GM23338 (cell line): Measurements from ENCODE around the gene SPATC1L. TPM values are rescaled to one million over a fixed set of nuclear protein-coding genes. Genes with fewer than 3 reads are reported as not detected.

Source experiments
- CTCF ChIP-seq, 2 experiments: fragments of 200-600 bp in 1 of 2; sonication (generic) in 1 of 2; conservative IDR thresholded peaks; 2 replicates each; pipeline versions ENCODE4 v1.5.1 to v1.6.1; 2016 to 2017; ENCODE audit warnings: antibody characterized with exemption in 2 of 2, low read depth in 2 of 2, mild to moderate bottlenecking in 2 of 2, moderate library complexity in 1 of 2
- ETS1 ChIP-seq: IDR thresholded peaks from 2 replicates; pipeline ENCODE4 v1.6.1; 2016; ENCODE audit warnings: antibody characterized with exemption
- EZH2 ChIP-seq: fragments of 200-600 bp; sonication (generic); IDR thresholded peaks from one replicate; pipeline ENCODE4 v1.8.0; 2017; ENCODE audit warnings: antibody characterized with exemption, mild to moderate bottlenecking, low read depth; ENCODE audit not compliant: unreplicated experiment
- JUNB ChIP-seq: IDR thresholded peaks from one replicate; pipeline ENCODE4 v1.6.1; 2016; ENCODE audit warnings: antibody characterized with exemption; ENCODE audit not compliant: unreplicated experiment
- STAT1 ChIP-seq: IDR thresholded peaks from one replicate; pipeline ENCODE4 v1.6.1; 2016; ENCODE audit warnings: antibody characterized with exemption; ENCODE audit not compliant: unreplicated experiment
- ZNF114 ChIP-seq: fragments of 250-450 bp; sonication (Bioruptor Pico); IDR thresholded peaks from 2 replicates; pipeline ENCODE4 v1.5.0; 2020; ENCODE audit warnings: mild to moderate bottlenecking, moderate library complexity
- ZNF331 ChIP-seq: fragments of 250-450 bp; sonication (Bioruptor Pico); IDR thresholded peaks from 2 replicates; pipeline ENCODE4 v1.5.0; 2020; ENCODE audit warnings: low read depth, mild to moderate bottlenecking, moderate library complexity
- ZNF462 ChIP-seq: fragments of 250-450 bp; sonication (Bioruptor Pico); IDR thresholded peaks from 2 replicates; pipeline ENCODE4 v1.5.0; 2020; ENCODE audit warnings: mild to moderate bottlenecking, moderate library complexity
- polyA plus RNA-seq: library from polyadenylated mRNA; unstranded; fragments of >200 nt; fragmentation: Nextera tagmentation; extraction: Ambion mirVana; gene quantifications from 2 replicates; pipeline ENCODE4 v1.2.1, GENCODE V29; 2016
- total RNA-seq: library from RNA; depleted of rRNA; stranded (reverse); fragments of >200 nt; shearing (Covaris generic); gene quantifications from 2 replicates; pipeline ENCODE4 v1.2.3, GENCODE V29; 2014

SPATC1L gene
- total and polyA plus RNA-seq, 2 experiments from 2014 or later, result 37.6 to 70.2 TPM

- no peak for TF ChIP-seq ZNF462
- TF ChIP-seq ZNF331, result no peak
- no peak for TF ChIP-seq CTCF (conservative IDR thresholded peaks at IDR 0.05; ENCODE audit: low read depth in 2 of 2)
- TF ChIP-seq ZNF114, result no peak
- no peak for TF ChIP-seq JUNB
- no peak for TF ChIP-seq ETS1
- TF ChIP-seq EZH2, result no peak
- no peak for TF ChIP-seq STAT1
These were observed 43.6 kb upstream of the SPATC1L start (continued) for GRCh38 chr21:46227811-46228344.
